Measurements from ENCODE around the gene IFNL3.

DNA sequence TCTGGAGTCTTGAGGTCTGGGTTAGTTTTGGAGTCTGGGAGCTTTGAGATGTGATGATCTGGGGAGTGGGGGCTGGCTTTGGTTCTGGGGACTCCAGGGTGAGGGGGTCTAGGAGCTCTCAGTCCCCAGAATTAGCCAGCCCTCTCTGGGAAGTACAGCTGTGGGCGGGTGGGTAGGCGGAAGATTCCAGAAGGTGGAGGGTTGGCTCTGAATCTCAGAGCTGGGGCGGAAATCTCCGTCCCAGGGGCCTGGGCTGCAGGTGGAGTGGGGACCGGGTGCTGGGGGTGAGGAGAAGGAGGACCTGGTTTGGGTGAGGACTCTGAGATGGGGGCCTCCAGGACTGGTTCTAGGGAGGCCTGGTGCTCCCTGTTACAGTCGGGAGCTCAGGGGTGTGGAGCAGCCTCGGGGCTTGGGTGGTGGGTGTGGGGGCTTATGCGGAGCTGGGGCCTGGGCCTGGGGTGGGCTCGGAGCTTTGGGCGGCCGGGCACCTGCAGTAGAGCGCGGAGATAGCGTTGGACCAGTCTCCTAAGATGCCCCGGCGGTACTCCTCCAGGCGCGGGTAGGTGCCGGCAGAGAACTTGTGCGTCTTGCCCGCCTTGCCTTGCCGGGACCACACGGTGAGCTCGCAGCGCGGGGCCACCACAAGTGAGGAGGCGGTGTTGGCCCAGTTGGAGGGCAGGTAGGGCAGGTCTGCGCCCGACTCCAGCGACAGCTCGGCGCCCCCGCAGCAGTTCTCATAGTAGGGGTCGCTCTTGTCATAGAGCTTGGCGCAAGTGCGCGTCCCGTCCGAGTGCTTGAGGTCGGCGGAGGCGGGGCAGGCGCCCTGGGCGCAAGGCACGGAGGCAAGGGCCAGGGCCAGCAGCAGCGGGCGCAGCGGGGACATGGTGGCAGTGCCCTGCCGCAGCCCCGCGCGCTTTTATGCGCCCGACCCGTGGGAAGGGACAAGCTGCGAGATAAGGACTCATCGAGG, 41.1 kb downstream of the IFNL3 start, which contains the start of gene SYCN:
- TF ChIP-seq CTCF (IDR thresholded peaks at IDR 0.05) (no peak), POLR2A (IDR thresholded peaks at IDR 0.05) (no peak)

All from heart left ventricle (tissue), 13 donors.